Tibial nerve (tissue), 3 donors: ENCODE data around the gene USP30.

Experiments used
- POLR2A ChIP-seq, 2 donors: fragments of 450-650 bp; IDR thresholded peaks; one replicate each; pipeline ENCODE4 v1.6.1; 2017; ENCODE audit warnings: antibody characterized with exemption in 2 of 2, mild to moderate bottlenecking in 2 of 2, moderate library complexity in 2 of 2
- TF ChIP-seq, protein P1 (sequence below), 5 experiments: fragments of 200-600 bp in 3 of 5; fragments of 450-650 bp in 2 of 5; sonication (generic) in 3 of 5; IDR thresholded peaks; one replicate each; pipeline ENCODE4 v1.5.1; 2016 to 2019; ENCODE audit warnings: antibody characterized with exemption in 5 of 5, mild to moderate bottlenecking in 3 of 5, moderate library complexity in 2 of 5

DNA sequence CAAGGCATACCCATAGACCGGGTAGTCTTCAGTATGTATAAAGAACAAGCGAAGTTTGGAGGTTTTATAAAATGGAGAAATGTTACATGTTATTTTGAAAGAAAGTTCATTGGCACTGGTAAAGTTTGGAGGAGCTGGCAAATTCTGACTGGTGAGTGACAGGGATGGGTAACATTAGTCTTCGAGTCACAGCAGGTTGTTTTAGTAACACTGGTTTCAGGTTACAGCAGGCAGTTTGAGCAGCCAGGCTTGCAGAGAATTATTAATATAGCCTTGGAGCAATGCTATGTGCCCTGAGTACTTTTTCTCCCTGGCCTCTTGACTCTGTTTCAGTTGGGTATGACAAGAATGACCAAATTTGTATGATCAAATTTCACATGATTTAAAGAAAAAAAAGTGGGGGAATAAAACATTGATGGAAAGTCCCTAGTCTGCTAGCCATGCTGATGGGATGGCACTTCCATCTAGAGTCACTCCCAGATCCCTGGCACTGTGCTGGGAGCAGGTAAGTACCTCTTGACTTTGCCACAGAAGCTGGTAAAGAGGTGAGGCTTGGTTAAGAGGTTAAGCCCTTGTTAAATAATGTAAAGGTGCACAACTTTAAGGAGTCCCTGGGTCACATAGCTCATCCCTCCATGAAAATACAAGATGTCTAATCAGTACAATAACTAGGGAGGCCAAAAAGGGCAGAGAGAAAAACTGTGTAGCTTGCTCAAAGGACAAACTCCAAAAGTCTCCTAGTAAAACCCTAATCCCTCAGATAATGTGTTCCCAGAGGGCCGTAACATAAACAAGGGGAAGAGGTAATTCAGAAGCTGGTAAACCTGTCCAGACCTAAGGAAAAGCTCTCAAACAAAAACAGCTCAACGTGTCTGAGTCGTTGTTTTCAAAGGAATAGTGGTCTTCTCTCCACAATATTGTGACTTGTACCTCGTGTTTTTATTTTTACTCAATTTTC is 18.9 kb upstream of the USP30 start:
- TF ChIP-seq POLR2A (IDR thresholded peaks at IDR 0.05), result no peak
- TF ChIP-seq, protein P1, sequence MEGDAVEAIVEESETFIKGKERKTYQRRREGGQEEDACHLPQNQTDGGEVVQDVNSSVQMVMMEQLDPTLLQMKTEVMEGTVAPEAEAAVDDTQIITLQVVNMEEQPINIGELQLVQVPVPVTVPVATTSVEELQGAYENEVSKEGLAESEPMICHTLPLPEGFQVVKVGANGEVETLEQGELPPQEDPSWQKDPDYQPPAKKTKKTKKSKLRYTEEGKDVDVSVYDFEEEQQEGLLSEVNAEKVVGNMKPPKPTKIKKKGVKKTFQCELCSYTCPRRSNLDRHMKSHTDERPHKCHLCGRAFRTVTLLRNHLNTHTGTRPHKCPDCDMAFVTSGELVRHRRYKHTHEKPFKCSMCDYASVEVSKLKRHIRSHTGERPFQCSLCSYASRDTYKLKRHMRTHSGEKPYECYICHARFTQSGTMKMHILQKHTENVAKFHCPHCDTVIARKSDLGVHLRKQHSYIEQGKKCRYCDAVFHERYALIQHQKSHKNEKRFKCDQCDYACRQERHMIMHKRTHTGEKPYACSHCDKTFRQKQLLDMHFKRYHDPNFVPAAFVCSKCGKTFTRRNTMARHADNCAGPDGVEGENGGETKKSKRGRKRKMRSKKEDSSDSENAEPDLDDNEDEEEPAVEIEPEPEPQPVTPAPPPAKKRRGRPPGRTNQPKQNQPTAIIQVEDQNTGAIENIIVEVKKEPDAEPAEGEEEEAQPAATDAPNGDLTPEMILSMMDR (IDR thresholded peaks at IDR 0.05), result no peak
